ENCODE results near the gene LST1.
A peak's percentile ranks its signal among the peaks of the same experiment; 100 is the strongest.
"Not testable (repeated sequence)": the region's sequence is repeated elsewhere in the genome, so short reads cannot be mapped to it uniquely, and the experiment has no call there.

LST1 gene

GRCh38 chr6:31581434-31582229, 4.4 kb upstream of the LST1 start:
- no peak for DNase-seq

- peak; percentile 62 to 82 (median 70) for DNase-seq
Measured at GRCh38 chr6:31582230-31582643, 3.8 kb upstream of the LST1 start, which contains the start of gene LTB. LTB (minus strand) TSS chr6:31582424; CDS start chr6:31582417, 7 bp downstream.

- DNase-seq: peak in 1 of 5 donors; percentile 82
Measured at GRCh38 chr6:31585491-31585890, 586 bp upstream of the LST1 start.

DNA sequence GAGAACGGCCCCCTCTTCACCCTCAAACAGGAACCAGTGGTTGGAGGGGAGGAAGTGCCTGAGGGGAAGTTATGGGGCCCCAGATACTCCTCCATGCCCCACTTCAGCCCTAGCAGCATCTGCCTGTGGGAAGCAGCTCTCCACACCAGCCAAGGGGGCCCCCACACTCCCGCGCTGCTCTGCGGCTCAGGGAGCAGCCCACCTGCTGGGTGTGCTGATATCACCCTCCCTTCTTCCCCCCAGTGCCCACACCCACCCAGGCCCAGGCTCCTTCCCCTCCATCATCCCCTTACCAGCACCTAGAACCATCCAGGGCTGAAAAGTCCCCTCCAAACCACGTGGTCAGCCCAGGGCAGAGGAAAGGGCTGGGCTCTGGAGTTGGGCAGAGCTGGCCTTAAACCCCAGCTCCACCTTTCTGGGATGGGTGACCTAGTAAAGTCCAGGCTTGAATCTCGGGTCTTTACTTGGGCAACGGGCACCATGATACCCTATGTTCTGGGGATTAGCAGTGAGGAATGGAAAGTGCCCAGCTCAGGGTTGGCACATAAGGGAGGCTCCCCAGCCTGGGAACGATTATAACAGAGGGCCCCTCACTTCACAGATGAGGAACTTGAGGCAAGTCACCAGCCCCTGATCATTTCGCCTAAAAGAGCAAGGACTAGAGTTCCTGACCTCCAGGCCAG, 663 bp downstream of the LST1 start:
- peak in 2 of 5 donors; percentile 25 to 38 for DNase-seq

- DNase-seq: peak in 1 of 5 donors; percentile 55
Measured at GRCh38 chr6:31587791-31588777, 2.0 kb downstream of the LST1 start.

GRCh38 chr6:31588871-31589650, 3.0 kb downstream of the LST1 start:
- no peak for DNase-seq

DNA sequence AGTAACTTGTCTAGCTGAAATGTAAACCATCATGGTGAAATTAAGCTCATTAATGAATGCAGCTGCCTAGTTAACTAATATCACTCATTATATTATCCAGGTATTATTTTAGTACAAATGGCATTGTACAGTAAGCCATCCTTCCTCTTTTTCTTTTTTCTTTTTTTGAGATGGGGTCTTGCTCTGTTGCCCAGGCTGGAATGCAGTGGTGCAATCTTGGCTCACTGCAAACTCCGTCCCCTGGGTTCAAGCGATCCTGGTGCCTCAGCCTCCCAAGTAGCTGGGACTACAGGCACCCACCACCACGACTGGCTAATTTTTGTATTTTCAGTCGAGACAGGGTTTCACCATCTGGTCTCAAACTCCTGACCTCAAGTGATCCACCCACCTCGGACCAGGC, 4.6 kb downstream of the LST1 start:
- not testable (repeated sequence) for DNase-seq

DNA sequence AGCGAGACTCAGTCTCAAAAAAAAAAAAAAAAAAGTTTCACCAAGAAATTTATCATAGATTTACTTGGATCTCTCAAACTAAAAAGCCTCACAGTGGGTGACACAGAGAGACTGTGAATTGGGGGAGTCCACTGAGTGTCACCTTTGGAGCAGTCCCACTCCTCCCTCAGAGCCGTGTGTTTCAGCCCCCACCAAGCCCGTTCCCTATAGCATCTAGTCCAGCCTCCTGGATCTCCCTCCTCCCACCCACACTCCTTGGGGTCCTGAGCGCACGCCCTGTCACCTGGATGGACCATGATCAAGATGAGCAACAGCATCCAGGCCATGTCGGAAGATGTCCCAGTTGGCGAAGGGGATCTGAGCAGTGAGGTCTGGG, 6.3 kb downstream of the LST1 start:
- DNase-seq: no peak

DNA sequence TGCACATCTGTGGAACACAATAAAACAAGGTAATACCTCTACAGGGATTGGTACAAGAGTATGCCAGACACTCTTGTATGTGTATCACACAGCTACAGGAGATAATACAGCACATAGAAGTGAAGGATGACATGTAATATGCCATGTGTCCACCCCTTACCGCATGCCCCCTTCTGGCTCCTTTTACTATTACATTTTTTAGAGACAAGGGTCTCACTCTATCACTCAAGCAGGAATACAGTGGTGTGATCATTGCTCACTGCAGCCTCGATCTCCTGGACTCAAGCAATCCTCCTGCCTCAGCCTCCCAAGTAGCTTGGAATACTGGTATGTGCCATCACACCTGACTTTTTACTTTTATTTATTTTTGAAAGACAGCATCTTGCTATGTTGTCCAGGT, 10.9 kb downstream of the LST1 start:
- peak in 3 of 5 donors; percentile 35 to 79 (median 54) for DNase-seq

- no peak for DNase-seq
Measured at GRCh38 chr6:31607317-31607716, 21.2 kb downstream of the LST1 start.

GRCh38 chr6:31609519-31610406, 23.7 kb downstream of the LST1 start:
- DNase-seq: no peak

DNA sequence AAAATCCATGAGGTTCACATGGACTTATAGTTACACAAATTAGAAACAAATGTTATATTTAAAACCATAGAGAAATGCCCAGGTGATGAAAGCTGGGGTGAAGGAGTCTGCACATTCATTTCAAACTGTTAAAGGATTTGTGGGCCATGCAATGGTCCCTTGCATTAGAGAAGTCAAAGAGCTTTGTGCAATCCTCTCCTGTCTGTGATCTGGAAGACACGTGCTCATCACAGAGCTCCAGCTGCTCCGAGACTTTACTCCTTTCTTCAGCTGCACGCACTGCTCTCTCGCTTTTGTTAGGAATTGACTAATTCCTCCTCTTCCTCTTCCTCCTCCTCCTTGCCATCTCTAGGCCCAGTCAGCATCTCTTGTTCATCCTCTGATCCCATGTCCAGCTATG, 24.9 kb downstream of the LST1 start:
- DNase-seq: no peak

- DNase-seq: no peak
Measured at GRCh38 chr6:31614075-31614619, 28.1 kb downstream of the LST1 start.

DNA sequence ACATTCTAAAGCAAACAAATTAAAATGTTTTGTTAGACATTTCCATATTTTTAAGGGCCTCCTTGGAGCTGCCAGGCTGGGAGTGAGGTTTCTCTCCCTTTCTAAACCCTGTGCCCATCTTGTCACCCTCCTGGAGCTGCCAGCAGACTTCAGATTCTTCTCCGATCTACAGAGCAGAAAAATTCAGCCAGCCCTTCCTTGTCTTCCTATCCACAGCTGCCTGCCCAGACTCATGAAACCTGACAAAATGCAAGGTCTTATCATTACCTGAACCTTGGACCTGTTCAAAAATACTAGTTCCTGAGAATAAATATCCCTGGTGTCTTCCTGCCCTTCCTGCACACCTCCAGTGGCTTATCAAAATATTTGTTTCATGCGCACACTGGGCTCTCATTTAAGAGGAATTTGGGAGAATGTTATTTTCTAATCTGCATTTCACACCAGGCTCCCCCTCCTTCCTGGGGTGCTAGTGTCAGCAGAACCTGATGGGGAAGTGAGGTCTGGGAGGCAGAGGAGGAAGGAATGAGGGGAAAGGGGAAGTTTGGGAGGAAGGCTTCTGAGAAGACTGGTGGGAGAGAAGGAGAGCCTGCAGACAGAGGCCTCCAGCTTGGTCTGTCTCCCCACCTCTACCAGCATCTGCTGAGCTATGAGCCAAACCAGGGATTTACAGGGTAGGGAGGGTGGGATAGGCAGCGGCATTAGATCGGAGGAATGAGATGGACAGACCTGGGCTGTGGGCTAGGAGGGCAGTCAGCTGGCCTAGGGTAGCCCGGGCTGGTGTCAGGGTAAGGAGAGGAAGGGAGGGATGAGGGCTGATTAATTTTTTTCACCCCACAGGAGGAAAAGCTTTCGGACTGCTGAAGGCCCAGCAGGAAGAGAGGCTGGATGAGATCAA, 28.9 kb downstream of the LST1 start, which contains the start of gene AIF1:
AIF1 (plus strand) TSS at position 551 of the 895 bp plus-strand sequence; CDS start at position 647, 96 bp downstream.
- no peak for DNase-seq

DNA sequence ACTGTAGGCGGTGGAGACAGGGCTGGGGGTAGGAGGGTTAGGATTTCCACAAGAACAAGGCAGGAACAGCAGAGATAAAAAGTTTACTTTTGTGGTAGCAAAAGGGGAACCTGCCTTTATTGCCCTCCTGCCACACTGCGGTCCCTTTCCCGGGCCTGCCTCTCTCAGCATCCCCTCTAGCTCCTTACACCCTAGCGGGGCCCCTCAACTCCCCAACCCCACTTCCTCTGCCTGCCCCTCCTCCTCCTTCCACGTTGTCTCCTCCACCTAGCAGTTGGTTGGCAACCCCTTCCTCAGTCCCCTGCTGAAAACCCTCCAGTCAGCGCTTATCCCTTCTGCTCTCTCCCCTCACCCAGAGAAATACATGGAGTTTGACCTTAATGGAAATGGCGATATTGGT, 29.7 kb downstream of the LST1 start:
- DNase-seq: peak in 1 of 5 donors; percentile 33

DNA sequence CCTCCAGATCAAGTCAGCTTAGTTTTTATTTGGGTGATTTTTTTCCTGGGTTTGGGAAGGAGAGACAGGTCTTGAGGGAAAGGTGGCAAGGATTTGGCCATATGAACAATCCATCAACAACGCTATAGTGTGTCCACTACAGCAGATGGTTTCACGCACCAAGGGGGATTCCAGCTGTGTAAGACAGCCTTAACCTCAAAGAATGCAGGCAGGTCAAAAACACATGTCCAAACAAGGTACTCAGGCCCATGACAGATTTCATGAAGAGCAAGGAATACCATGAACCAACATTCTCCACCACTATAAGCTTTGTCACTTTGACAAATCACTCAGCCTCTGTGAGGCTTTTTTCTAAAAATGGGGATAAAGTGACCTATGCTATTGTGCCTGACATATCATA, 30.9 kb downstream of the LST1 start:
- no peak for DNase-seq

DNA sequence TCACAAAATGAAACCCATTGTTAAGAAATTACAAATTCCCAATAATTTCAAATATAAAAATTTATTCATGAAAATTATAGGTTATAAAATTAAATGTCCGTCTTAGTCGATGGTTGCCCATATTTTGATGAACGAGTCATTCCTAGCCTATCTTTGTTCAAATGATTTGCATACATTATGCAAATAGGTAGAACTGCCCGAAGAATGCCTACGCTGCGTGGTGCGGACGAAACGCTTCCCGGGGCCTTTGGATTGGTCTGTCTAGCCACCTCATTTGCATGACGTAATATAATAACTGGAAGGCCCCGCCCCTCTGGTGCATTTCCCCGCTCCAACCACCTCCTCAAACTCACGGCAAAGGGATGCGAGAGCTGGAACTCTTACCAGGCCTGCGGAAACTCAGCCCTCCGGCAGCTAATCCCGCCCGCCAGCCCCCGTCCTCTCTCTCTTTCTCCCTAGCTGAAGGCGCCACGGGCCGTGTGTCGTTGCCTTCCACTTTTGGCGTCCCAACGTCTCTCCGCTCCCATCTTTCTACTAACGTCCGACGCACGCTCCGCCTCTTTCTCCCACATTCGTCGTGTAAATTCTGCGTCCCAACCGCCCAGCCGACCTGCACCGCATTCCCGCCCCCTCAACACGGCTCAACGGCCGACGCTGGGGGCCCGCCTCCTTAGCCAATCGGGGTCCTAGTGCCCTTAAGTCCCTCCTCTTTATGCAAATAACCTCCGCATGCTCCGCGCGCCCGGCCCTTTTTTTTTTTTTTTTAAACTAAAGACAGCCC, 33.9 kb downstream of the LST1 start:
- DNase-seq: peak; percentile 93 to 100 (median 95)

GRCh38 chr6:31620586-31621319, 34.7 kb downstream of the LST1 start, which contains the start of gene PRRC2A:
PRRC2A (plus strand) TSS chr6:31620715; CDS start chr6:31622790, 2,075 bp downstream.
- DNase-seq: peak in 3 of 5 donors; percentile 91 to 93 (median 91)
